ENCODE data around the gene KLHL35.
"Not testable (repeated sequence)": the region's sequence is repeated elsewhere in the genome, so short reads cannot be mapped to it uniquely, and the experiment has no call there.

Gene KLHL35

GRCh38 chr11:75423721-75424120, 9.3 kb downstream of the KLHL35 start:
- no peak for TF ChIP-seq CTCF (IDR thresholded peaks at IDR 0.05; ENCODE audit: insufficient read depth, low read depth, low read length, missing control alignments)
- DNase-seq (ENCODE audit: low read depth): no peak
- H3K4me3 ChIP-seq (ENCODE audit: low read length): no peak overlapping the region

- DNase-seq (ENCODE audit: low read depth): no peak
- TF ChIP-seq CTCF (IDR thresholded peaks at IDR 0.05; ENCODE audit: insufficient read depth, low read depth, low read length, missing control alignments): no peak
- no peak overlapping the region for H3K4me3 ChIP-seq (ENCODE audit: low read length)
These were observed 10.5 kb downstream of the KLHL35 start for GRCh38 chr11:75422248-75423231.

- no peak for TF ChIP-seq CTCF (IDR thresholded peaks at IDR 0.05; ENCODE audit: insufficient read depth, low read depth, low read length, missing control alignments)
- H3K4me3 ChIP-seq (ENCODE audit: low read length): no peak overlapping the region
- no peak for DNase-seq (ENCODE audit: low read depth)
These were observed 11.1 kb downstream of the KLHL35 start for GRCh38 chr11:75421902-75422247.

- no peak for TF ChIP-seq CTCF (IDR thresholded peaks at IDR 0.05; ENCODE audit: insufficient read depth, low read depth, low read length, missing control alignments)
- DNase-seq (ENCODE audit: low read depth): no peak
- no peak overlapping the region for H3K4me3 ChIP-seq (ENCODE audit: low read length)
These were observed 11.9 kb downstream of the KLHL35 start for GRCh38 chr11:75421035-75421602.

- no peak for DNase-seq (ENCODE audit: low read depth)
- H3K4me3 ChIP-seq (ENCODE audit: low read length): no peak overlapping the region
- no peak for TF ChIP-seq CTCF (IDR thresholded peaks at IDR 0.05; ENCODE audit: insufficient read depth, low read depth, low read length, missing control alignments)
These were observed 12.6 kb downstream of the KLHL35 start for GRCh38 chr11:75420224-75421034.

- no peak for TF ChIP-seq CTCF (IDR thresholded peaks at IDR 0.05; ENCODE audit: insufficient read depth, low read depth, low read length, missing control alignments)
- no peak for DNase-seq (ENCODE audit: low read depth)
- no peak overlapping the region for H3K4me3 ChIP-seq (ENCODE audit: low read length)
These were observed 19.1 kb downstream of the KLHL35 start for GRCh38 chr11:75413864-75414263.

- not testable (repeated sequence) for DNase-seq (ENCODE audit: low read depth); H3K4me3 ChIP-seq (ENCODE audit: low read length)
These were observed 19.9 kb downstream of the KLHL35 start for GRCh38 chr11:75413146-75413545.

GRCh38 chr11:75409971-75410370, 23.0 kb downstream of the KLHL35 start:
- DNase-seq (ENCODE audit: low read depth); H3K4me3 ChIP-seq (ENCODE audit: low read length): not testable (repeated sequence)

All from epithelial cell of esophagus (primary cell).